MG63 (cell line): ENCODE data around the gene WAS. TPM values are rescaled to one million over a fixed set of nuclear protein-coding genes. Genes with fewer than 3 reads are reported as not detected.
"Not testable (repeated sequence)": the region's sequence is repeated elsewhere in the genome, so short reads cannot be mapped to it uniquely, and the experiment has no call there.

Source experiments
- DNase-seq: peaks from one replicate; pipeline ENCODE4 v3.0.0-alpha.2; 2020
- H3K27me3 ChIP-seq: fragments of 250-450 bp; sonication (Bioruptor Pico); 2 replicates; pipeline ENCODE4 v1.5.1; 2020; ENCODE audit warnings: mild to moderate bottlenecking, moderate library complexity
- H3K36me3 ChIP-seq: fragments of 250-450 bp; sonication (Bioruptor Pico); 2 replicates; pipeline ENCODE4 v1.5.1; 2020; ENCODE audit warnings: mild to moderate bottlenecking, moderate library complexity
- H3K4me3 ChIP-seq: fragments of 250-450 bp; sonication (Bioruptor Pico); 2 replicates; pipeline ENCODE4 v1.5.1; 2020; ENCODE audit warnings: mild to moderate bottlenecking, moderate library complexity
- H3K9me3 ChIP-seq: fragments of 250-450 bp; sonication (Bioruptor Pico); 2 replicates; pipeline ENCODE4 v1.5.1; 2020; ENCODE audit warnings: mild to moderate bottlenecking, moderate library complexity
- total RNA-seq: library from RNA; depleted of rRNA; stranded (reverse); fragments of >200 nt; shearing (Covaris generic); gene quantifications from 2 replicates; pipeline ENCODE4 v1.2.3, GENCODE V29; 2014; ENCODE audit warnings: low replicate concordance; rRNA removed

Gene WAS
- 0.79 TPM in 1 of 2 replicates, not detected in the other for total RNA-seq

DNA sequence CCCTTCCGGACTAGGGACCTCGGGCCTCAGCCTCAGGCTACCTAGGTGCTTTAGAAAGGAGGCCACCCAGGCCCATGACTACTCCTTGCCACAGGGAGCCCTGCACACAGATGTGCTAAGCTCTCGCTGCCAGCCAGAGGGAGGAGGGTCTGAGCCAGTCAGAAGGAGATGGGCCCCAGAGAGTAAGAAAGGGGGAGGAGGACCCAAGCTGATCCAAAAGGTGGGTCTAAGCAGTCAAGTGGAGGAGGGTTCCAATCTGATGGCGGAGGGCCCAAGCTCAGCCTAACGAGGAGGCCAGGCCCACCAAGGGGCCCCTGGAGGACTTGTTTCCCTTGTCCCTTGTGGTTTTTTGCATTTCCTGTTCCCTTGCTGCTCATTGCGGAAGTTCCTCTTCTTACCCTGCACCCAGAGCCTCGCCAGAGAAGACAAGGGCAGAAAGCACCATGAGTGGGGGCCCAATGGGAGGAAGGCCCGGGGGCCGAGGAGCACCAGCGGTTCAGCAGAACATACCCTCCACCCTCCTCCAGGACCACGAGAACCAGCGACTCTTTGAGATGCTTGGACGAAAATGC is at the start of gene WAS:
TSS of gene WAS (plus strand) at position 389 of the 572 bp plus-strand sequence. CDS start at position 444, 55 bp downstream.
- Histone ChIP-seq H3K36me3 (no peaks in the 10 kb centered on the region), H3K4me3 (no peak within 1 kb of the TSS), H3K27me3 (no peaks in the 10 kb centered on the region), H3K9me3 (no peaks in the 10 kb centered on the region)
- DNase-seq, result no peak

DNA sequence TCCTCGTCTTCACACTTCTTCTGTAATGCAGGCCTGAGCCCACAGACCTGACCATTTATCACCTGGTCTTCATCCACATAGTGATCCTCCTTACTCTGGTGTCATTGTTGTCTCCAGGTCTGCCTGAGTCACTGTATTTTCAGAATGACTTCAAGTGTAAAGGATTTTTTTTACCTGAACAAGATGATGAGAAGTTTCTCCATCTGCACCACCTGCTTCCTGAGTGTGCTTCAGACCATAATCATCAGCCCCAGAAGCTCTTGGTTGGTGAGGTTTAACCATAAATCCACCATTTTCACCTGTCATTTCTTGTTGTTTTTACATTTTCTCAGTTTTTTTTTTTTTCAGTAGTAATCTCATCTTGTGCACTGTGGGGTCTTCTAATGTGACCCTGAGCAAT is 47.3 kb upstream of the WAS start:
- H3K4me3 ChIP-seq, result no peak overlapping the region
- no peaks in the 10 kb centered on the region for H3K27me3 ChIP-seq

DNA sequence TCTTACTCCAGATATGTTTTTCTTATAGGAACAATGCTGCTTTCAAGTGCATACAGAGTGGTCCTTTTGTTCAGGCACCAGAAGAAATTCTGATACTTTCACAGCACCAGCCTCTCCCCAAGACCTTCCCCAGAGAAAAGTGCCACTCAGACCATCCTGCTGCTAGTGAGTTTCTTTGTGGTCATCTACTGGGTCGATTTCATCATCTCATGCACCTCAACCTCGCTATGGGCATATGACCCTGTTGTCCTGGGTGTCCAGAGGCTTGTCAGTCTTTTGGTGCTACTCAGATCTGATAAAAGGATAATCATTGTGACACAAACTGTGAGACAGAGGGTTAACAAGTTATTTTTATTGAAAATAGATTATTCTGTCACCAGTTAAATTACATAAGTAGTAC is 46.8 kb upstream of the WAS start:
- Histone ChIP-seq H3K4me3 (no peak overlapping the region), H3K27me3 (no peaks in the 10 kb centered on the region), H3K36me3 (no peaks in the 10 kb centered on the region), H3K9me3 (no peaks in the 10 kb centered on the region)
- no peak for DNase-seq

More for the DNA sequence above, 47.3 kb upstream of the WAS start:
- DNase-seq, result no peak
- Histone ChIP-seq H3K9me3 (no peaks in the 10 kb centered on the region), H3K36me3 (no peaks in the 10 kb centered on the region)

GRCh38 chrX:48645669-48646068 is 37.9 kb upstream of the WAS start:
- Histone ChIP-seq H3K9me3 (no peaks in the 10 kb centered on the region), H3K27me3 (no peaks in the 10 kb centered on the region), H3K36me3 (no peaks in the 10 kb centered on the region), H3K4me3 (no peak overlapping the region)
- no peak for DNase-seq

GRCh38 chrX:48648336-48648751 is 35.3 kb upstream of the WAS start:
- H3K4me3 ChIP-seq, result no peak overlapping the region
- no peaks in the 10 kb centered on the region for H3K9me3 ChIP-seq
- peak; percentile 21 for DNase-seq
- no peaks in the 10 kb centered on the region for H3K27me3 ChIP-seq
- no peaks in the 10 kb centered on the region for H3K36me3 ChIP-seq

- Histone ChIP-seq H3K27me3 (no peaks in the 10 kb centered on the region), H3K36me3 (no peaks in the 10 kb centered on the region), H3K9me3 (no peaks in the 10 kb centered on the region), H3K4me3 (no peak overlapping the region)
- DNase-seq, result no peak
Measured at GRCh38 chrX:48649102-48649501, 34.5 kb upstream of the WAS start.

GRCh38 chrX:48652055-48652579 is 31.5 kb upstream of the WAS start:
- DNase-seq, H3K9me3 ChIP-seq, H3K27me3 ChIP-seq, H3K4me3 ChIP-seq, H3K36me3 ChIP-seq: not testable (repeated sequence)

DNA sequence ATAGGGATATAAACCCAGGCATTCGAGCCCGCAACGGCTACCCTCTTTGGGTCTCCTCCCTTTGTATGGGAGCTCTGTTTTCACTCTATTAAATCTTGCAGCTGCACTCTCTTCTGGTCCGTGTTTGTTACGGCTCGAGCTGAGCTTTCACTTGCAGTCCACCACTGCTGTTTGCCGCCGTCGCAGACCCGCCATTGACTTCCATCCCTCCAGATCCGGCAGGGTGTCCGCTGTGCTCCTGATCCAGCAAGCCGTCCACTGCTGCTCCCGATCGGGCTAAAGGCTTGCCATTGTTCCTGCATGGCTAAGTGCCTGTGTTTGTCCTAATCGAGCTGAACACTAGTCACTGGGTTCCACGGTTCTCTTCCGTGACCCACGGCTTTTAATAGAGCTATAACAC is 28.9 kb upstream of the WAS start:
- not testable (repeated sequence) for H3K36me3 ChIP-seq, H3K9me3 ChIP-seq, H3K4me3 ChIP-seq, DNase-seq, H3K27me3 ChIP-seq

- not testable (repeated sequence) for DNase-seq, H3K36me3 ChIP-seq, H3K4me3 ChIP-seq, H3K27me3 ChIP-seq, H3K9me3 ChIP-seq
Measured at GRCh38 chrX:48659686-48660085, 23.9 kb upstream of the WAS start.

DNA sequence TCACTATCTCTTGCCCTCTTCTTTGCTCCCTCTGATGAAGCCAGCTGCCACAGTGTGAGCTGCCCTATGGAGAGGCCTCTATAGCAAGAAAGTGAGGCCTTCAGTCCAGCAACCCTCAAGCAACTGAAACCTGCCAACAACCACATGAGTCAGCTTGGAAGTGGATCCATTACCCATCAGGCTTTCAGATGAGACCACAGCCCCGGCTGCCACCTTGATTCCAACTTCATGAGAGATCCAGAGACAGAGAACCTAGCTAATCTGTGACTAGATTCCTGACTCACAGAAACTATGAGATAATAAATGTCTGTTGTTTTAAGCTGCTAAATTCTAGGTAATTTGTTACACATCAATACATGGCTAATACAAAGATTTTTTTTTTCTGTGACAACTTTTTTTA is 20.4 kb upstream of the WAS start:
- H3K27me3 ChIP-seq, result no peaks in the 10 kb centered on the region
- no peaks in the 10 kb centered on the region for H3K36me3 ChIP-seq
- no peak for DNase-seq
- no peak overlapping the region for H3K4me3 ChIP-seq
- no peaks in the 10 kb centered on the region for H3K9me3 ChIP-seq

- no peak for DNase-seq
- no peaks in the 10 kb centered on the region for H3K27me3 ChIP-seq
- H3K36me3 ChIP-seq, result no peaks in the 10 kb centered on the region
- H3K9me3 ChIP-seq, result no peaks in the 10 kb centered on the region
- no peak overlapping the region for H3K4me3 ChIP-seq
Measured at GRCh38 chrX:48664156-48664555, 19.4 kb upstream of the WAS start.

DNA sequence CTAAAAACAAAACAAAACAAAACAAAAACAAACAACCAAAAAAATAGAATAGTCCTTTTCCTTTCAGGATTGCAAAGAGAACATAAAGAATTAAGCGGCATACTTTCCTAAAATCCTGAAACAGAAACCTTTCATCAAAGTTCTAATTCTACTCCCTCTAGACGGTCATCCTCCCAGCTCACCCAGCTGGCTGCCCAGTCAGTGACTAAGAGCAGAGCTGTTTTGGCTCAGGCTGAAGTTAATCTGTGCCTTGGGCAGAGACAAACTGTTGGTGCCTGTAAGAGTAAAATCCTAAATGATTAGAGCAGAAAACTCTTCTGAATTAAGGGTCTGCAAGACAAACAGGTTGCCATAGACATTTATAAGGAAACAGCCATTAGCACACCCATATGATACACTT is 17.6 kb upstream of the WAS start:
- Histone ChIP-seq H3K36me3 (no peaks in the 10 kb centered on the region), H3K9me3 (no peaks in the 10 kb centered on the region), H3K4me3 (no peak overlapping the region), H3K27me3 (no peaks in the 10 kb centered on the region)
- peak; percentile 62 for DNase-seq

- H3K9me3 ChIP-seq, result no peaks in the 10 kb centered on the region
- no peak overlapping the region for H3K4me3 ChIP-seq
- H3K27me3 ChIP-seq, result no peaks in the 10 kb centered on the region
- H3K36me3 ChIP-seq, result no peaks in the 10 kb centered on the region
- DNase-seq, result no peak
Measured at GRCh38 chrX:48666649-48667048, 16.9 kb upstream of the WAS start.

- Histone ChIP-seq H3K4me3 (no peak overlapping the region), H3K36me3 (no peaks in the 10 kb centered on the region), H3K27me3 (no peaks in the 10 kb centered on the region), H3K9me3 (no peaks in the 10 kb centered on the region)
- DNase-seq, result no peak
Measured at GRCh38 chrX:48667509-48667908, 16.1 kb upstream of the WAS start.

GRCh38 chrX:48668187-48668586 is 15.4 kb upstream of the WAS start:
- DNase-seq, H3K36me3 ChIP-seq, H3K4me3 ChIP-seq, H3K9me3 ChIP-seq, H3K27me3 ChIP-seq: not testable (repeated sequence)

GRCh38 chrX:48676106-48676892 is 7.3 kb upstream of the WAS start:
- DNase-seq, result peak; percentile 84
- H3K9me3 ChIP-seq, result no peaks in the 10 kb centered on the region
- peak overlapping the region; percentile 79 for H3K4me3 ChIP-seq
- H3K27me3 ChIP-seq, result no peaks in the 10 kb centered on the region
- H3K36me3 ChIP-seq, result no peaks in the 10 kb centered on the region

- Histone ChIP-seq H3K9me3 (no peaks in the 10 kb centered on the region), H3K27me3 (no peaks in the 10 kb centered on the region), H3K4me3 (peak overlapping the region; percentile 79), H3K36me3 (no peaks in the 10 kb centered on the region)
- DNase-seq, result no peak
Measured at GRCh38 chrX:48676893-48677270, 6.7 kb upstream of the WAS start.

DNA sequence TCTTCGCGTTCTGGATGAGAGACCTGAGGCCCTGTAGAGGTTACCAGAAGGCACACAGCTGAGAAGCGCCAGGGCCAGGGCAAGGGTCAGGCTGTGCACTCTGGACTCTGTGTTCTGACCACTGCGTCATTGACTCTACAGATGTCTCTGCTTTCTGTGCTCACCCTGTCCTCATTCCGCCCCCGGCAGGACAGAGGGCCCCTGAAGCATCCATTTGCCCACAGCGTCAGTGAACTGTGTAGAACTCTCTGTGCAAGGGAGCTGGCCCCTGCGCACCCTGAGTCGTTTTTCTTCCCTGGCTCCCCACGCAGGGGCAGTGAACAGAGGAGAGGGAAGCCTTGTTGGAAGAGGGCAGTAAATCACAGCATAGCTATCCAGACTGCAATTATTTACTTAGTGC is 6.1 kb upstream of the WAS start:
- Histone ChIP-seq H3K4me3 (no peak overlapping the region), H3K27me3 (no peaks in the 10 kb centered on the region), H3K9me3 (no peaks in the 10 kb centered on the region), H3K36me3 (no peaks in the 10 kb centered on the region)
- no peak for DNase-seq
